Kidney capillary endothelial cell (primary cell): ENCODE results near the gene MCRIP2.
"Not testable (repeated sequence)": the region's sequence is repeated elsewhere in the genome, so short reads cannot be mapped to it uniquely, and the experiment has no call there.

Experiments used
- DNase-seq: peaks from one replicate; pipeline ENCODE4 v3.0.0-alpha.2; 2018; ENCODE audit warnings: low spot score

Gene MCRIP2

DNA sequence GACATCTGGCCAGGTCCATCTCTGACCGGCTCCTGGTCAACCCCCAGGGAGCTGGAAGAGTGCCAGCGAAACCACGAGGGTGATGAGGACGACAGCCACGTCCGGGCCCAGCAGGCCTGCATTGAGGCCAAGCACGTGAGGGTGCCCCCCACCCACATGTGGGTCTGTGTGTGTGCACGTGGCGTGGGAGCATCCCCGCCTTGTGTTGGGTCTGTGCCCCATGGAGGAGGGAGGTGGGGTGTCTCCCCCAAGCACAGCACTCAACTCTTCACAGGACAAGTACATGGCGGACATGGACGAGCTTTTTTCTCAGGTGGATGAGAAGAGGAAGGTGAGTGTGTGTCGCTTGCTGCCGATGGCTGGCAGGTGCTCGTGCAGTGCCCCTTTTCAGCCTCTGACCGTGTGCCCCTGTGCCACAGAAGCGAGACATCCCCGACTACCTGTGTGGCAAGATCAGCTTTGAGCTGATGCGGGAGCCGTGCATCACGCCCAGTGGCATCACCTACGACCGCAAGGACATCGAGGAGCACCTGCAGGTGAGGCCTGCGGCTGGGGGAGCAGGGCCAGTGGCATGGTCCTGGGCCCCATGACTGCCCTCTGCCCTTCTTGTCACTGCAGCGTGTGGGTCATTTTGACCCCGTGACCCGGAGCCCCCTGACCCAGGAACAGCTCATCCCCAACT, 40.3 kb downstream of the MCRIP2 start:
- no peak for DNase-seq

DNA sequence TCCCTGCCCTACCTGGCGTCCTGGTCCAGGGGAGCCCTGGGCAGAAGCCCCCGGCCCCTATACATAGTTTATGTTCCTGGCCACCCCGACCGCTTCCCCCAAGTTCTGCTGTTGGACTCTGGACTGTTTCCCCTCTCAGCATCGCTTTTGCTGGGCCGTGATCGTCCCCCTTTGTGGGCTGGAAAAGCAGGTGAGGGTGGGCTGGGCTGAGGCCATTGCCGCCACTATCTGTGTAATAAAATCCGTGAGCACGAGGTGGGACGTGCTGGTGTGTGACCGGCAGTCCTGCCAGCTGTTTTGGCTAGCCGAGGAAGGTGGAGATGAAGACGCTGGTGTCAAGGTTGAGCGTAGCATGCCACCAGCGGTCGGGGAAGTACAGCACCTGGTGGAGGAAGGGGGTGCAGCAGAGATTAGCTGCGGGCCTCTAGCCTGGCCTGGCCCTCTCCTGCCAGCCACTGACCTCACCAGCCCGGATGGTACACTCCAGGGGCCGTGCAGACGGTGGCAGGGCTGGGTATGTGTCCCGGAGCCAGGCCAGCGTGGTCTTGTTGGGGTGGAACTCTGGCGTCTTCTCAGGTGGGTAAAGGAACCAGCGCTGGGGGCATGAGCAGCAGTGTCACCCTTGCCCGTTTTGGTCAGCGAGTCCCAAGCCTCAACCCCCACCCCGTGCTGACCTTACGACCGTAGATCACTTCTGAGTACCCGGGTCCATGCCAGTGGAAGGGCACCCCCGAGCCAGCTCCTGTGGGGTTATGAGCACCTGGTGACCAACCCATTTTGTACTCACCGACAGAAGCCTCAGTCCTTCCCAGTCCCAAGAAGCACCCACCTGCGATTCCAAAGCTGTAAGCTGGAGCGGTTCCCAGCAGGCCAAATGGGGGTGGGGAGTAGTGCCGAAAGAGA, 41.1 kb downstream of the MCRIP2 start:
- DNase-seq = no peak

DNA sequence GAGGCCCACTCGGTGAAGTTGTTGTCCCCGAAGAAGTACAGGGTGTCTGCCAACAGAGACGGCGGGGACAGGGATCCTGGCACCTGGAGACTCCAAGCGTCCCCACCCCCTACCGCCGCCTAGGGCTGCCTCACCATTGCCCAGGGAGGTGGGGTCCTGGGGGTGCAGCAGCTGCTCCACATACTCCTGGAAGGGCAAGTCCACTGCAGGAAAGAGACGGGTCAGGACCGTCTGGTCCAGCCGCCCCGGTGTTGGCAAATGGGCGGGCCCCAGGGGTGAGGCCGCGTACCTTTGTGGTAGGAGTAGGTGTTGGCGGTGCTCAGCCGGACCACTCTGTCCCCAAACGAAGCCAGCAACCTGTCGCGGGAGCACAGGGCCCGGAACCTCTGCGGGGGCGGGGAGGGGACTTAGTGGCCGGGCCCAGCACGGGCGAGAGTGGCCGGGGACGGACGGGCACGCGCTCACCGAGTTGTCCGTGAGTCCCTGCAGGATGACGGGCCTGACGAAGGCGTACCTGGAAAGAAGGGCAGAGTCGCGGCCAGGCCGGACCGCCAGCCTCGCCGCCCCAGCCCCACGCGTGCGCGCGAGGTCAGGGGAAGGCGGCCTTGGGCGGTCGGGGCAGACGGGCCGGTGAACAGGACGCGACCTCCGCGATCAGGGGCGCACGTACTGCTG, 41.9 kb downstream of the MCRIP2 start:
- DNase-seq = no peak

DNA sequence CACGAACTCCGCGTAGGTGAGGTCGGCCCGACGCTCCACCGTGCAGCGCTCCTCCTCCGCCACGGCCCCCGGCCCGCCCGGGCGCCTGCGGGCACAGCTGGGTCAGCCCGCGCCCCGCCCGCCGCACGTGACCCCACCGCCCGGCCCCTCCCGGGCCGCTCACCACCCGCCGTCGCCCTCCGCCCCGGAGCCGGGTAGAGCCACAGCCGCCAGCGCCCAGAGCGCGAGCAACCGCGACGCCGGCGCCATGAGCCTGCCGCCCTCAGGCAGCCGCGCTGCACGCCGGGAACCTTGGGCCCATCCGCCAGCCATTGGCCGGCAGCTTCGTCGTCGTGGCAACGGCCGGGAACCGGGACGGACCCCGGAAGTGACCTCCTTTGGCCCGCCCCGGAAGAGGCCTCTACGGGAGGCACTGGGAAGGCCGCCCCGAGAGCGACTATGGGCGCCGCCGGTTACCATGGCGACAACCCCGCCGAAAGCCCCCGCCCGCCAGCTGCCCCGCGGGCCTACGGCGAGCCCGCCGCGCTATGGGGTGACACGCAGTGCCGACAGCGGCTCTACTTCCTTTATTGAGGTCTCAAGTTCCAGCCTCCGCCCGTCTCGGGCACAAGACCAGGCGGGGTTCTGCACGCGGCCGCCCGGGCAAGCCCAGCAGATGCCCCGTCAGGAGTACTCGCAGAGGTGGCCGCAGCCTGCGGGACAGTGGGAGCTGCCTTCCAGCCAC, 42.6 kb downstream of the MCRIP2 start, which contains the start of gene JMJD8:
JMJD8 (minus strand) TSS at position 264 of the 724 bp plus-strand sequence; CDS start at position 249, 15 bp downstream.
- DNase-seq = peak; percentile 82

DNA sequence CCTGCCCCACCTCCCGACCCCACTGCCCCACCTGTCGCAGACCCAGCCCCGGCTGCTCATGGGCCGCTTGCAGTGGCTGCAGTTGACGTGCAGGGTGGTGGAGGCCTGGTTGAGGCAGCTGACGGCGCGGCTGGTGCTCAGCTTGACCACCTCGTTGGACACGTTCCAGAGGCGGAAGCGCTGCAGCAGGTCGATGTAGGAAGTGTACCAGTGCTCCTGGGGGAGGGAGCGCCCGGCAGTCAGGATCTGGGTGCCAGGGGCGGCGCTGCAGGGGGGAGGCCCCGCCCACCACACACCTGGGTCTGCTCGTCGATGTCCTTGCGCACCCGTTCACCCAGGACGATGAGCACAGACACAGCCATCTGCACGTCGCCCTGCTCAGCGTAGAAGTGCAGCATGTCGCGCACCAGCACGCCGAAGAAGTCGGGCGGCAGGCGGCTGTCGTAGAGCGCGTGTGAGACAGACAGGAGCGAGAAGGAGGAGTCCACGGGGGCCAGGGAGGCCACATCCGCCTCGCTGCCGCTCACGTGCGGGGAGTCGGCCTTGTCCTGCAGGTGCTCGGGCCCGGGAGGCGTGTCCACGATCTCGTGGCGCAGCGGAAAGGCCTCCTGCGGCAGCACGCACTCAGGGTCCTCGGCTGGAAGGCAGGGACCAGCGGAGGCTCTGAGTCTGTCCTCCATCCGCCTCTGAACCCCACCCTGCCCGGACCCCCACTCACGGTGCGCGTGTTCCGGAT, 43.5 kb downstream of the MCRIP2 start:
- DNase-seq = no peak

DNA sequence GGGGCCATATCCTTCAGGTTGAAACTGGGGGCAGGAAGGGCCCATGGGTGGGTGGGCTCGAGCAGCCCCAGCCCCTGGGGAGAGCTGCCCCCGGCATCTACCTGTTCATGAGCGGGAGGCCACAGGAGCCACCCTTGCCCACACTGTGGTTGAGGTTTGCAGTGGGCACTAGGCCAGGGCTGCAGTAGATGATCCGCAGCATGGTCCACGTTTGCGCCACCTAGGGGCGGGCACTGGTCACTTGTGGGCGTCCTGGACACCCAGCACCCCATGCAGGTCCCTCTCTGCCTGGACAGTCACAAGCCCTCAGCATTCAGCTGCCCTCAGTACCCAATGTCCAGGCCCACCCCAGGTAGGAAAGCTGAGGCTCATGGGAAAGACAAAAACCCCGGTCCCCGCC, 44.3 kb downstream of the MCRIP2 start:
- DNase-seq = no peak

DNA sequence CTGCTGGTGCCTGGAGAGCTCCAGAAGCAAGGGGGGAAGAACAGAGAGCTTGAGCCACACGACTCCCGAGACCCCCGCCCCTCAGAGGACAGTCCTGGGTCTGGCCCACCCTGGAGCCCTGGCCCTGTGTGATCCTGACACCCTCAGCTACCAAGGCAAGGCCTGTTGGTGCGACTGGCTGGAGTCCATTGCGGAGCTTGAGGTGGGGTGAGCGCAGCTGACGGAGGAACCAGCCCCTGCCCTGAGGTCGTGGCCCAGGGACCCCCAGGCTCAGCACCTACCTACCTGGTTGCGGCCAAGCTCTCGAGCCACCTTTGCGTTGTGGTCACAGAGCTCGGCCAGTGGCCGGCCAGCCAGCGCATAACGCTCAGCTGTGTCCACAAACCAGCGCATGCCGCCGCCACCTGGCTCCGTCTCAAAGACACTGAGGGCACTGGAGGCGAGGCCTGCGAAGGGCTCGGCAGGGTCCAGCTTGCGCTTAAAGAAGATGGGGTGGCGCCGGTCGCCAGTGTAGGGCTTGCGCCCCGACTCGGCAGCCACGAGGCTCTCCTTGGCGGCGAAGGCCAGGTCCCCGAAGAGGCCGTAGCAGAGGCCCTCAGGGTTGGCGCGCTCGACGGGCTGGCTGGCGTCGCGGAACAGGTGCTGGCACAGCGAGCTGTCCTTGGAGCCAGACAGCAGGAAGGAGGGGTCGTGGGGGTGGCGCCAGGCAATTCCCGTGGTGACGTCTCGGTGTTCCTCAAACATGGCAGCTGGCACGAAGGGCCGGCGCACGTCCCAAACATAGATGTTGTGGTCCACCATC, 45.0 kb downstream of the MCRIP2 start:
- no peak for DNase-seq

DNA sequence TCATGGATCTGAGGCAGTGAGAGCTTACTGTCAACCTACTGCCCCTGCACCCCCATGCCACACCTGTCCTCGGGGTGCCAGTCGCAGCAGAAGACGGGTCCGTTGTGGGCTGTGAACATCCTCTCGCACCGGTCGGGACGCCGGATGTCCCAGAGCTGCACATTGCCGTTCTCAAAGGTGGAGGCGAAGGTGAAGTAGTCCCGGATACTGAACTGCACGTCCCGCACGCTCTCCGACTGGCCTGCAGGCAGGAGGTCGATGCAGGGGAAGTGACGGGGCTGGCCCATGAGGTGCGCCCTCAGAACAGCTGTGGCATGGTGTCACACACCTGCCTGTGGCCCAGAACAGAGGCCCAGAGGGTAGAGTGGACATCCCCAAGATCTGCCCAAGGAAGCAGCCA, 45.9 kb downstream of the MCRIP2 start:
- no peak for DNase-seq

DNA sequence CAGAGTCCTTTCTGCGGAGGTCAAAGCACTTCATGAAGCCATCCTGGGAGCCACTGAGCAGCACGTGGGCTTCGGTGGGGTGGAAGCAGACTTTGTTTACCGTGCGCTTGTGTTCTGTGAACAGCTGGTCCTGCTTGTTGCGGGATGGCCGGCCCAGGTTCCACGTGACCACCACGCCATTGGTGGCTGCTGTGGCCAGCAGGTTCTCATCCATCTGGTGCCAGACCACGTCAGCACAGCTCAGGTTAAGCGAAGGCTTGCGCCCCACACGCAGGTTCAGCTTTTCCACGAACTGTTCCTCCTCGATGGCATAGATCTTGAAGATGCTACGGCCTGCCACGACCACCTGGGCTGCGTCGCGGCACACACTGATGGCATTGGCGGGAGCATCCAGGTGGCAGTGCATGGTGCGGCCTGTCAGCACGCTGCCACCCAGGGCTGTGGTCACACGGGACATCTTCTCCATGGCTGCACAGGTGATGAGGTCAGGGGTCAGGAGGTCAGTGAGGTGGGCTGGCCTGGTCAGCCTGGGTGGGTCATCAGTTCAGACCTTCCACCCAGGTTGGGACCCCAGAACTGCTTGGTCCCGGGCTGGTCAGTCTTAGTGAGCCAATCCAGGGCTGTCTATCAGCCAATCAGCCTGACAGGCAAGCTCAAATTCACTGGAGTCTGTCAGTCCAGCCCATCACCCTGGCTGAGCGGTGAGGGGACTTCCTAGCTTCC, 47.7 kb downstream of the MCRIP2 start:
- DNase-seq = no peak

DNA sequence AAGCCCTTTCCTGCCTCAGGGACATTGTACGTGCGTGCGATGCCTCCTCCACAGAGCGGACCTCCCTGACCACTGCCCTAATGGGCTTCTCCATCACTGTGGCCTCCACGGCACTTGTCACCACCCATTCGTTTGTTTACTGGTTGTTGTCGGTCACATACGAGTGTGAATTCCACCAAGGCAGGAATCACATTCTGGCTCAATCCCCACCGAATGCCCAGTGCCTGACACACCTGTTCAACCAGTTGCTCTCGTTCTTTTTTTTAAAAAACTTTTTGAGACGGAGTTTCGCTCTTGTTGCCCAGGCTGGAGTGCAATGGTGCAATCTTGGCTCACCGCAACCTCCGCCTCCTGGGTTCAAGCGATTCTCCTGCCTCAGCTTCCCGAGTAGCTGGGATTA, 49.6 kb downstream of the MCRIP2 start:
- DNase-seq = not testable (repeated sequence)

DNA sequence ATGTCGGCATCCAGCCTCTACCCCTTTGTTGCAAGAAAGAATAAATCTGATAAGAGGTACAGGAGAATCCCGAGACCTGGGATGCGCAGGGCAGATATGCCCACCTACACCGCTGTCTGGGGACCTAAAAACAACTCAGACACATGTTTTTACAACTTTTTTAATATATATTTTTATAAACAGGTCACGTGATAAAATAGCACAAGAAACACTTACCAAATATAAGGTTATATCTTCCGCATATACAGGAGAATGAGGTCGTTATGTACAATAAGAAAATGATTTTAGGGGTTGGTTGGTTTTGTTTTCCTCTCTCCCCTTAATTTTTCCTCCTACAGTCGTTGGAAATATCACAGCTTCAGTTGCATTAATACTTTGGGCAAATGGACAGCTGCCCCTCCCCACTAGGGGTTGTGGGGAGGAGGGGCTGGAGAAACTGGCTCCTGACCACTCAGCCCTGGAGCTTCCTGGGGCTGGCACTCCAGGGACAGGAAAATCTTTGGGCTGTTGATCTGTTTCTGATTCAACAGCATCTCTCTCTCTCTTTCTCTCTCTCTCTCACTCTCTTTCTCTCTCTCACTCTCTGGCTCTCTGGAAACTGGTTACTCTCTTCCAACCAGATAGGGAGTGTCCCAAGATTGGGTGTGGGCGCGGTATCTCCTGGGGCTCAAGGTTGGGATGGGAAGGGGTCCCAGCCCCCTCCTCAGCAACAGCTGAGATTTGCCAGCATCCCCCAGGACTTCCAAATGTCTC, 50.9 kb downstream of the MCRIP2 start:
- no peak for DNase-seq

DNA sequence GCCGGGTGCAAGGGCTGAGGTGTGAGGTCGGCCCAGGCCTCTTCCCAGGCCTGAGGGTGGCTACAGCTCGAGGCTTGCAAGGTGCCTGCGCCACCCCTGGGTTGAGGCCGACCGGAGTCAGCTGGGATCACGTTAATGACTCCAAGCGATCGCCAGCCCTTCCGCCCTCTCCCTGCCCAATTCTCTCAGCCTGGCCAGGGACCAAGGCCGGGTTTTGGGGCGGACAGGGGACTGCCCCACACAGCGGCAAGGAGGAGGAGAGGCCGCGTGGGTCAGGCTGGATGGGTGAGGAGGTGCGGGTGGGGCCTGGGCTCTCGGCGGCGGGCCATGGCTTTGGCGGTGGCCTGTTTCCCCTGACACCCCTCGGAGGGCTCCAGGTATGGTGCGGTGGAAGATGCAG, 51.7 kb downstream of the MCRIP2 start:
- no peak for DNase-seq

DNA sequence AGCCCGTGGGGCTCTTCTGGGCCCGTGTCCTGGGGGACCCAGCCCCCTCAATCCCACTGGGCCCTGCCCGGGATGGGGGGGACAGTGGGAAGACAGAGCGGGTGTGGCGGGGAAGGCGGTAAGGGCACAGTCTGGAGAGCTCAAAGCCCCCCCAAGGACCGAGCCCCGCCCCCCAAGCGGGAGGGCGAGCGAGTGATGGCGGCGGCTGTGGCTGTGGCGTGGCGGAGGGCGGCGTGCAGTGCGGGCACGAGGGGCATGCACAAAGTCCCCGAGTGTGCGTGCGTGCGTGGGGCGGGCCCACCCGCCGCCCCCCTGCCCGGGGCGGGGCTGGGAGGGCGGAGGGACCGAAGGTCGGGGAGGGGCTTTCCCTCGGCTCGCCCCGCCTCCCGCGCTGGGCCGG, 52.1 kb downstream of the MCRIP2 start:
- DNase-seq = no peak

DNA sequence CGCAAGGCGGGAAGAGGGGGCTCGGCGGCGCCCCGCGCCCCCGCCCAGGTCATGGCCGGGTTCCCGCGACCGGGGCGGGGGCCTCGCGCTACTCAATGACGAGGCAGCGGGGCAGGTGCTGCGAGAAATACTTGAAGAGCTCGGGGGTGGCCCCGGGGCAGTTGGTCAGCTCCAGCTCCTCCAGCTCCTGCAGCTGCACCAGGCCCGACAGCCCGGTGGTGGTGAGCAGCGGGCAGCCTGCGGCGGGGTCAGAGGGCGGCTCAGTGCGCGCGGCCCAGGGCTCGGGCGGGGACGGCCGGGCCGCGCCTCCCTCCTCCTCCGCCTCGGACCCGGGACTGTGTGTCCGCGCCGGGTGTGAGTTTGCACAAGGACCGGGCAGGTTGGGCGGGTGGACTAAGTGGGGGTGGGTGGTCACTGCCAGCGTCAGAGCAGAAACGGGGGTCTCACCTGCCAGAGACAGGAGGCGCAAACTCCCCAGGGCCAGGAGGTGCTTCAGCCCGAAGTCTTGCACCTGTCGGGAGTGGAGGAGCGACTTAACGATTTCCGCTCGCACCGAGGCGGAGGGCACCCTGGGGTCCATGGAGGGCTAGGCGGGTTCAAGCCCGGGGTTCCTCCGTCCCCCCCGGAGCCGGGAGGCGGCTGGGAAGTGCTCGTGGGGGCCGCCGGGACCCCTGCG, 52.7 kb downstream of the MCRIP2 start:
- no peak for DNase-seq

DNA sequence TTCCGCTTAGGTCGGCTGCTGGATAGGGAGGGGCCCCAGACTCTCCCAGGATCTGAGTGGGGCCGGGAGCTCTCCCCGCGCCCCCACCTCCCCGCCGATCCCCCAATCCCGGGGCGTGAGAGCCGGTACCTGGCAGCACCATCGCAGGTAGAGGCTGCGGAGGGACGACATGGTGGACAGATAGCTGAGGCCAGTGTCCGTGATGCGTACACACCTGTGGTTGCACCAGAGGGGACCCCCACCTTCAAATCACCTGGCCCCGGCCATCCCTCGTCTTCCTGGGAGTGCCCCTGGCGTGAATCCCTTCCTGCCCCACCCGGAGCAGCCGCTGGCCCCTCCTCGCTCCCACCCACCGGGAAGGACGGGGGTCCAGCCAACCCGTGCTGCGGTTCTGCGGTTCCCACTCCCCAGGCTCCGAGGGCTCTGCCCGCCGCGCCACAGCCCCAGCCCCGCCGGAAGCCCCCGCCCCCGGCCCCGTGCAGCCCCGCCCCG, 53.3 kb downstream of the MCRIP2 start:
- DNase-seq = no peak

DNA sequence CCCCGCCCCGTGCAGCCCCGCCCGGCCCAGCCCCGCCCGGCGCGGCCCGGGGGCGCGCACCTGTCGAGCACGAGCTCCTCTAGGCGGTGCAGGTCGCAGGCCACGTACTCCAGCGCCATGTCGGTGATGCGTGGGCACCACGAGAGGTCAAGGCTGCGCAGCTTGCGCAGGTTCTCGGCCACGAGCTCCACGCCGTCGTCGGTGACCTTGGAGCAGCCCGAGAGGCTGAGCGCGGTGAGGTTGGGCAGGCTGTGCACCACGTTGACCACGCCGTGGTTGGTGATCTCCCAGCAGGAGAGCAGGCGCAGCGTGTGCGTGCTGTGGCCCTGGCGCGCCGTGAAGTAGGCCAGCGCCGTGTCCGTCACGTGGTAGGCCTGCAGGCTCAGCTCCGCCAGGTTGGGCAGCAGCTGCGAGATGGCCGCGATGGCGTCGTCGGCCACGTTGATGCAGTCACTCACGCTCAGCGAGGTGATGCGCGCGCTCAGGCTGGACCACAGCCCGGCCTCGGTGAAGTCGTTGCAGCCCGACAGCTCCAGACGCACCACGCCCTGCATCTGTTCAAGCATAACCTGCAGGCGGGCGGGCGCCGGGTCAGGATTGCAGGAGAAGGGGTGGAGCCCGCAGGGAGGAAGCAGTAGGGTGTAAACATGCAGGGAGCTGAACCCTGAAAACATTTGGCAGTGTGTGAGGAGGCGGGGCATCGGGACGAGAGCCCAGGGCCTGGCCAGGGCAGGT, 53.9 kb downstream of the MCRIP2 start:
- no peak for DNase-seq
